ENCODE results near the gene FAM241B.

FAM241B gene

DNA sequence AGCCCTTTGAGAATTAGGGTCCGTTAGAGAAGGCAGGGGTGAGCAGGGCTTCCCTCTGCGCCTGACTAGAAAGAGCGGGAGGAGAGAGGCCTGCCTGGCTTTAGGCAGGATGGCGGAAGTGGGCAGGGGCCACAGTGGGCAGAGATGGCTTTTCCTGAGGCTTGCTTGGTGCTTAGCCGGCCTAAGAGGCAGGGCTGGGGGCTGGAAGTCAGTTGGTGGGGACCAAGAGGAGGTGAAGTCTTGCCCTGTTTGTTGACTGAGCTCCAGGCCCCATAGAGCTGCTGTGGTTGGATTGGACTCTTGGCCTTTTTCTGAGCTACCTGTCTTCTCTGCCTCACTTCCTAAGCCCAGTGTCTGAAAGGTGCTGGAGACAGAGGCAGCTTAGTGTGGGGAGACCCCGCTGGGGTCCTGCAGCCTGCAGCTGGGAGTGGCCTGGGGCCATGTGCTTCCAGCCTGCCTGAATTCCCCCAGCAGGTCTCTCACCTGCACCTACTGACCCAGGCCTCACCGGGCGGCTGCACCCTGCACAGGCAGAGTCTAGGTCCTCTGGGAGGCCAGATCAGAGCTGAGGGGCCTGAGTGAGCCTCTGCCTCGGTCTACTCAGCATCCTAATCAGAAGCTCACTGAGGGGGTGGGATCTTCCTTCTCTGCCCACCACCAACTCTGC lies 4.8 kb downstream of the FAM241B start:
- no peak overlapping the region for H3K27ac ChIP-seq
- no peak for TF ChIP-seq ZFX (IDR thresholded peaks at IDR 0.05)
- TF ChIP-seq, protein P1, sequence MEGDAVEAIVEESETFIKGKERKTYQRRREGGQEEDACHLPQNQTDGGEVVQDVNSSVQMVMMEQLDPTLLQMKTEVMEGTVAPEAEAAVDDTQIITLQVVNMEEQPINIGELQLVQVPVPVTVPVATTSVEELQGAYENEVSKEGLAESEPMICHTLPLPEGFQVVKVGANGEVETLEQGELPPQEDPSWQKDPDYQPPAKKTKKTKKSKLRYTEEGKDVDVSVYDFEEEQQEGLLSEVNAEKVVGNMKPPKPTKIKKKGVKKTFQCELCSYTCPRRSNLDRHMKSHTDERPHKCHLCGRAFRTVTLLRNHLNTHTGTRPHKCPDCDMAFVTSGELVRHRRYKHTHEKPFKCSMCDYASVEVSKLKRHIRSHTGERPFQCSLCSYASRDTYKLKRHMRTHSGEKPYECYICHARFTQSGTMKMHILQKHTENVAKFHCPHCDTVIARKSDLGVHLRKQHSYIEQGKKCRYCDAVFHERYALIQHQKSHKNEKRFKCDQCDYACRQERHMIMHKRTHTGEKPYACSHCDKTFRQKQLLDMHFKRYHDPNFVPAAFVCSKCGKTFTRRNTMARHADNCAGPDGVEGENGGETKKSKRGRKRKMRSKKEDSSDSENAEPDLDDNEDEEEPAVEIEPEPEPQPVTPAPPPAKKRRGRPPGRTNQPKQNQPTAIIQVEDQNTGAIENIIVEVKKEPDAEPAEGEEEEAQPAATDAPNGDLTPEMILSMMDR (conservative IDR thresholded peaks at IDR 0.05): no peak

DNA sequence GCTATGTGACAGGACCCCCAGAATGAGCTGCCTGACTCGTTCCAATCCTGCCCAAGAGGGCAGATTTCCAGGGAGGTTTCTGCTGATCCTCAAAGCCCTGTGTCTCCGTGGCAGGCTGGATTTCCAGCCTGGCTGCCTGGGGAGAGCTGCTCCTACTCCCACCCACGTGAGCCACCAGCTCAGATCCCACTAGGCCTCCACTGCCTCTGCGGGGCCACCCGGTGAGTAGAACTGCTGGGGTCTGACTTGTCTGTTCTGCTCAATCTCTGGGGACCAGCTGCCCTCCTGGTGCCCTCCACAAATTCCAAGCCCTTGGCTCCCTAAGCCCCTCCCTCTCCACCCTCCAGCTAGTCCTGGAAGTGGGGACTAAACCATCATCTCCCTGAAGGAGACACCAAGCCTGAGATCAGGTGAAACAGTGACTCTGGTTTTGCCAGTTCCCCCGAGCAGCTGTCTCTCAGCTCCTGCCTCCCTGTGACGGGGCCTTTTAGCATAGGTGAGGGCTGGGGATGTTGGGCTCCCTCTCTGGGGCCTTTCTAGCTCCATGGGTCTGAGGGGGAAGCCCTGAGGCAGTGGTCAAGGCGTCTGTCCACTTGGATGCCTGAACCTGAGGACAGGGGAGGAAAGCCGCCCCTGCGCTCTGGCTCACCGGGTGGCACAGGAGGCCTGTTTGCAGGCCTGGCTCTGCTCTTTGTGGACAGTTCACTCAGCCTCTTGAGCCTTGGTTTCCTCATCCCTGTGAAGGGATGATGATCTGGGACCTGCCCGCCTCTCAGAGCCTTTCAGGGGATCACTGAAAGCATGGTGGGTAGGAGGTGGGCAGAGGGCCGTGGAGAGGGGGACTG lies 5.6 kb downstream of the FAM241B start:
- no peak overlapping the region for H3K27ac ChIP-seq
- no peak for TF ChIP-seq ZFX (IDR thresholded peaks at IDR 0.05)
- TF ChIP-seq, protein P1 (conservative IDR thresholded peaks at IDR 0.05): no peak

DNA sequence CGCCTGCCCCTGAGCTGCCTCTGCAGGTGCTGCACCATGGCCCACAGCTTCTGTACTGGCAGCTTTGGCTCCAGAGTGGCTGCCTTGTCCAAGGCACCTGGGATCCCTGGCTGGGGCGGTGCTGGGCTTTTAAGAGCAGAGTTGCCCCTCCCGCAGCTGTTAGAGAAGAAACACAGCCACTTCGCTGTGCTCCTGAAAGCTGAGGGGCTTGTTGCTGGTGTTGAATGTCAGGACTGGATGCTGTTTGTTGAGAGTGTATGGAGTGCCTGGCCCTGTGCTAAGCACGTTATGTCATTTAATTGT lies 6.2 kb downstream of the FAM241B start:
- H3K27ac ChIP-seq: no peak overlapping the region
- TF ChIP-seq, protein P1 (conservative IDR thresholded peaks at IDR 0.05): no peak
- TF ChIP-seq ZFX (IDR thresholded peaks at IDR 0.05): no peak

DNA sequence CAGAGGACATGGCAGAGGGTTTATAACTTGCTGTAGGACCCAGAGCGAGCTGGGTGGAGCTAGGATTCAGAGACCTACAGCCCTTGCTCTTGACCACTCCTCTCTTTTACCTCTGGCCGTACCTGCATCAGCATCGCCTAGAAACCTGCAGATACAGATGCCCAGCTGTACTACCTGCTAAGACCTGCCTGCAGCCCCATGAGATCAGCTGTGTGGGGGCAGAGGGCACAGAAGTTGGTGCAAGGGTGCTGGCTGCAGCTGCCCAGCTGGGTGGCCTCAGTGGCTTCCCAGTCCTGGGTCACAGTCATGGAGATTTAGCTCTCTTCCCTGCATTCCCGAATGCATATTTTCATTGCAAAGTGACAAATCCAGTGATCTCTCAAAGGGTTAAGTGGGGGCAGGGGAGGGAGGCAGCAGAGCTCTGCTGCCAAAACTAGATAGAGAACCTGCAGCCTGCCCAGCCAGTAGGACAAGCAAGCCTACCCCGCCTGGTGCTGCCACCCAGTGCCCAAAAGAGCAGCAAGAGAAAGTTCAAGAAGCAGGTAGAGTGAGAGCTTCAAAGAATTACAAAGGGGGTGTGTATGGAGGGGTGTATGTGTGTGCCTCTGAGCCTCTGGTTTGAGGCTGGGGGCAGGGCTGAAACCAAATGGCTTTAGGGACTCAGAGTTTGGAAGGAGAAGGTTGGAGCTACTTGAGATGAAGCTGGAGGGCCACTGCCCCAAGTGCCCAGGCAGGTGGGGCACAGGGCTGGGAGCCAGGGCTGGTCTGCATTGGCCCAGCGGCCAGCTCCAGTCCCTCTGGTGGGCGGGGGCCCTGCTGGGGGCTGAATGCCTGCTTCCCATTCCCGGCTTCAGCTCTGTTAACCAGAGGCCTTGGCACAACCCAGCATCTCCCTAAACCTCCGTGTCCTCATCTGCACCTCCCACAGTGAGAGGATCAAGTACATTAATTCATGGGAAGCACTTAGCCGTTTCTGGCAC lies 6.9 kb downstream of the FAM241B start:
- H3K27ac ChIP-seq: no peak overlapping the region
- no peak for TF ChIP-seq ZFX (IDR thresholded peaks at IDR 0.05)
- TF ChIP-seq, protein P1 (conservative IDR thresholded peaks at IDR 0.05): peak; percentile 86

DNA sequence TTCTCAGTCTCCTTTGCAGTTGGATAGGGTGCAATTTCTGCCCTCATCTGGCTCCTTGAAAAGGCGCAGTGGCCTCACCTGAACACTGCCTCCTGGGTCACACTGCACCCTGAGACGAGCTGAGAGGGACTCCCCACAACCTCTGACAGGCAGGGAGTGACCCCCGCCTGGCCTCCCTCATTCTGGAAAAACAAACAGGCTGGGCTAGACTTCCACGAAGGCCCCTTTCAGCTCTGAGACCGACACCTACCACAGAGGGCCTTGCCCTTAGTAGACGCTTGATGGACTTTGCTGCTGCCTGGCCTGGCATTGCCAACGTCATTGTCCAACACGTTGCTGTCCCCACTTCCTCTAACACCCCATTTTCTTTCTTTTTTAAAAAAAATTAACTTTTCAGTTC lies 8.6 kb downstream of the FAM241B start:
- TF ChIP-seq ZFX (IDR thresholded peaks at IDR 0.05): no peak
- TF ChIP-seq, protein P1 (conservative IDR thresholded peaks at IDR 0.05): no peak
- H3K27ac ChIP-seq: no peak overlapping the region

DNA sequence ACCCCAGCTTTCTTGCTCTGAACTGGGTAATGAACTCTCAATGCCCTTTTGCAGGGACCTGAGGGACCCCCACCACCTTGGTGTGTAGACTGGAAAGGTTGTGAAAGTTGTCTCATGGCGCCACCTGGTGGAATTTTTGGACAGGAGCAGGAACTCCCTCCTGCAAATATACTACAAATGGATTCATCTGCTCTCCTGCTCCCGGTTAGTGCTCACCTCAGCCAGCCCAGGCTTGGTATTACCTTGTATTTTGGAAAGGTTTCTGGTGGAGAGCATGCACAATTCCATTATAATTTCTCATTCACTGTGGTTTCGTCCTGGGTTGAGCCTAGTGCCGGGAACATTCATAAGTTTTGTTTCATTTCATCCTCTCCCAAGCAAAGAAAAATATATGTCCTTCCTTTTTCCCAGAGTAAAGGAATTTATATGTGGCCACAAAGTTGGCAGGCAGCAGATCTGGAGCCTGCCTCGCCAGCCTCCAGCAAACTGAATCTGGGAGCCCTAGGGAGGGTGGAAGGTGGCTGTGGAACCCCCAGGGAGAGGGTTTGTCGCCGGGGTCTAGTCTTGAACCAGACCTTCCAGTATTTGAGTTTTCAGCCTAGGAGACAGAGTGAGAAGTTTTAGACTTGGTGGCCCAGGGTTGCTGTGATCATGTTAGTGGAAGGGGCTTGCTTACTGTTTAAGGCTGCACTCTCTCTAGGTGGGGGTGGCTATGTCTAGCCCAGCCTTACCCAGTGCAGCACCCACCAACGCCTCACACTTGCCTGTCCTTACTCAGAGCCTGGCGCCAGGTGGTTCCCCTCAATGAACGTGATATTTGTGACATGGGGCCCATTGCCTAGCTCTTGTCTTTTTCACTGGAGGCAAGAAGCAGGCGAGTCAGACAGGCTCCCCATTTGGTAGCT lies 9.5 kb downstream of the FAM241B start:
- H3K27ac ChIP-seq: no peak overlapping the region
- no peak for TF ChIP-seq ZFX (IDR thresholded peaks at IDR 0.05)
- TF ChIP-seq, protein P1 (conservative IDR thresholded peaks at IDR 0.05): peak; percentile 95
